H9 (cell line): ENCODE measurements around the gene PHF20. TPM values are rescaled to one million over a fixed set of nuclear protein-coding genes. Genes with fewer than 3 reads are reported as not detected.

Source experiments
- DNase-seq: peaks from one replicate; pipeline ENCODE4 v3.0.0-alpha.2; 2017
- H2AFZ ChIP-seq: one replicate; pipeline ENCODE4 v1.6.1; 2013; ENCODE audit warnings: mild to moderate bottlenecking, low read length, control low read depth, moderate library complexity
- H2AK5ac ChIP-seq: 2 replicates; pipeline ENCODE4 v1.6.1; 2013; ENCODE audit warnings: low read length, control low read depth, mixed read lengths; ENCODE audit not compliant: insufficient read length
- H2BK120ac ChIP-seq: one replicate; pipeline ENCODE4 v1.6.1; 2013; ENCODE audit warnings: low read depth, mild to moderate bottlenecking, low read length, control low read depth, inconsistent platforms; ENCODE audit not compliant: poor library complexity, severe bottlenecking
- H2BK12ac ChIP-seq: 2 replicates; pipeline ENCODE4 v1.6.1; 2013; ENCODE audit warnings: low read length, control low read depth, mixed read lengths, low read depth; ENCODE audit not compliant: insufficient read length
- H2BK15ac ChIP-seq: 2 replicates; pipeline ENCODE4 v1.6.1; 2013; ENCODE audit warnings: low read depth, low read length, control low read depth
- H2BK20ac ChIP-seq: one replicate; pipeline ENCODE4 v1.6.1; 2013; ENCODE audit warnings: low read depth, mild to moderate bottlenecking, low read length, control low read depth, inconsistent platforms; ENCODE audit not compliant: poor library complexity, severe bottlenecking
- H2BK5ac ChIP-seq: 2 replicates; pipeline ENCODE4 v1.6.1; 2013; ENCODE audit warnings: low read length, control low read depth, mixed read lengths; ENCODE audit not compliant: insufficient read length
- H3K14ac ChIP-seq: 2 replicates; pipeline ENCODE4 v1.6.1; 2013; ENCODE audit warnings: low read length, control low read depth; ENCODE audit not compliant: insufficient read depth
- H3K18ac ChIP-seq: 2 replicates; pipeline ENCODE4 v1.6.1; 2013; ENCODE audit warnings: low read depth, mild to moderate bottlenecking, mixed read lengths, low read length, control low read depth; ENCODE audit not compliant: insufficient read length
- H3K23ac ChIP-seq: 2 replicates; pipeline ENCODE4 v1.6.1; 2013; ENCODE audit warnings: low read length, control low read depth, mixed read lengths, low read depth; ENCODE audit not compliant: insufficient read length
- H3K23me2 ChIP-seq: 2 replicates; pipeline ENCODE4 v1.6.1; 2013; ENCODE audit warnings: low read depth, mild to moderate bottlenecking, mixed read lengths, low read length, control low read depth; ENCODE audit not compliant: insufficient read length, poor library complexity, severe bottlenecking
- H3K27ac ChIP-seq: 2 replicates; pipeline ENCODE4 v1.5.1; 2013; ENCODE audit warnings: low read length, control low read depth, mixed read lengths, low read depth; ENCODE audit not compliant: insufficient read length
- H3K27me3 ChIP-seq: 2 replicates; pipeline ENCODE4 v1.6.1; 2013; ENCODE audit warnings: low read length, control low read depth, inconsistent platforms; ENCODE audit not compliant: insufficient read depth
- H3K4ac ChIP-seq: 2 replicates; pipeline ENCODE4 v1.6.1; 2013; ENCODE audit warnings: low read depth, mild to moderate bottlenecking, control low read depth, inconsistent platforms, low read length, moderate library complexity
- H3K4me1 ChIP-seq: 2 replicates; pipeline ENCODE4 v1.6.1; 2013; ENCODE audit warnings: low read length, control low read depth, inconsistent platforms; ENCODE audit not compliant: insufficient read depth
- H3K4me2 ChIP-seq: 2 replicates; pipeline ENCODE4 v1.6.1; 2013; ENCODE audit warnings: low read length, control low read depth, mixed read lengths; ENCODE audit not compliant: insufficient read length, insufficient read depth
- H3K56ac ChIP-seq: 2 replicates; pipeline ENCODE4 v1.6.1; 2013; ENCODE audit warnings: low read depth, mild to moderate bottlenecking, mixed read lengths, low read length, control low read depth; ENCODE audit not compliant: insufficient read length
- H3K79me1 ChIP-seq: 2 replicates; pipeline ENCODE4 v1.6.1; 2013; ENCODE audit warnings: low read depth, mild to moderate bottlenecking, moderate library complexity, low read length, control low read depth, inconsistent platforms; ENCODE audit not compliant: insufficient read depth, poor library complexity, severe bottlenecking
- H3K79me2 ChIP-seq: 2 replicates; pipeline ENCODE4 v1.6.1; 2013; ENCODE audit warnings: low read length, control low read depth, inconsistent platforms; ENCODE audit not compliant: insufficient read depth
- H3K9ac ChIP-seq: 2 replicates; pipeline ENCODE4 v1.6.1; 2013; ENCODE audit warnings: low read length, control low read depth, mixed read lengths; ENCODE audit not compliant: insufficient read length; ENCODE audit errors: extremely low read depth
- H3K9me3 ChIP-seq: one replicate; pipeline ENCODE4 v1.6.1; 2013; ENCODE audit warnings: low read depth, low read length, inconsistent platforms; ENCODE audit not compliant: control insufficient read depth
- H3T11ph ChIP-seq: one replicate; pipeline ENCODE4 v1.6.1; 2013; ENCODE audit warnings: mild to moderate bottlenecking, low read length, control low read depth, inconsistent platforms
- H4K20me1 ChIP-seq: one replicate; pipeline ENCODE4 v1.6.1; 2013; ENCODE audit not compliant: control insufficient read depth, insufficient read length, insufficient read depth
- H4K5ac ChIP-seq: 2 replicates; pipeline ENCODE4 v1.6.1; 2013; ENCODE audit warnings: low read depth, mild to moderate bottlenecking, mixed read lengths, low read length, control low read depth; ENCODE audit not compliant: insufficient read length
- H4K8ac ChIP-seq: replicated peaks from 2 replicates; pipeline ENCODE4 v1.6.1; 2013; ENCODE audit warnings: low read length, control low read depth, mixed read lengths, low read depth; ENCODE audit not compliant: insufficient read length
- H4K91ac ChIP-seq: 2 replicates; pipeline ENCODE4 v1.6.1; 2013; ENCODE audit warnings: low read depth, mild to moderate bottlenecking, moderate library complexity, mixed read lengths, low read length, control low read depth; ENCODE audit not compliant: insufficient read length
- H3K27ac Mint-ChIP-seq, 3 experiments: 2 replicates in 2 of 3; 3 replicates in 1 of 3; pipeline ENCODE4 v1.8.0; 2020 to 2021; ENCODE audit warnings: mixed read lengths in 3 of 3, mild to moderate bottlenecking in 1 of 3, moderate library complexity in 1 of 3
- H3K27me3 Mint-ChIP-seq: 2 replicates; pipeline ENCODE4 v1.8.0; 2021; ENCODE audit warnings: low read depth, mild to moderate bottlenecking, moderate library complexity, mixed read lengths
- H3K36me3 Mint-ChIP-seq, 3 experiments: 2 replicates in 2 of 3; 3 replicates in 1 of 3; pipeline ENCODE4 v1.8.0; 2020 to 2021; ENCODE audit warnings: low read depth in 3 of 3, mixed read lengths in 3 of 3; ENCODE audit not compliant: insufficient read depth in 1 of 3
- H3K4me1 Mint-ChIP-seq, 2 experiments: 2 replicates each; pipeline ENCODE4 v1.8.0; 2020; ENCODE audit warnings: mixed read lengths in 2 of 2
- H3K4me3 Mint-ChIP-seq, 2 experiments: 2 replicates in 1 of 2; 3 replicates in 1 of 2; pipeline ENCODE4 v1.8.0; 2020 to 2021; ENCODE audit warnings: mild to moderate bottlenecking in 2 of 2, mixed read lengths in 2 of 2, moderate library complexity in 1 of 2
- H3K9me3 Mint-ChIP-seq, 2 experiments: 2 replicates in 1 of 2; 3 replicates in 1 of 2; pipeline ENCODE4 v1.8.0; 2020; ENCODE audit warnings: mild to moderate bottlenecking in 2 of 2, mixed read lengths in 2 of 2, moderate library complexity in 1 of 2
- WGBS: extraction: QIAGEN DNeasy Blood & Tissue Kit; methylation state at CpG from one replicate; pipeline ENCODE4 v1.1.7; 2013; ENCODE audit warnings: missing lambda C conversion rate, low lambda C conversion rate, mixed read lengths; ENCODE audit not compliant: insufficient read length; ENCODE audit errors: extremely low coverage; 5-methylcytosine and 5-hydroxymethylcytosine counted together
- total RNA-seq: library from RNA; stranded (reverse); gene quantifications from 2 replicates; pipeline ENCODE4 v1.2.1, GENCODE V29; 2021
- TF ChIP-seq, protein P1 (sequence below): fragments of 200-600 bp; sonication (generic); conservative IDR thresholded peaks from 3 replicates; pipeline ENCODE4 v1.8.0; 2021; ENCODE audit warnings: antibody characterized with exemption, mild to moderate bottlenecking

Gene PHF20
- total RNA-seq, 1 experiment from 2014 or later, result 50.3 TPM

DNA sequence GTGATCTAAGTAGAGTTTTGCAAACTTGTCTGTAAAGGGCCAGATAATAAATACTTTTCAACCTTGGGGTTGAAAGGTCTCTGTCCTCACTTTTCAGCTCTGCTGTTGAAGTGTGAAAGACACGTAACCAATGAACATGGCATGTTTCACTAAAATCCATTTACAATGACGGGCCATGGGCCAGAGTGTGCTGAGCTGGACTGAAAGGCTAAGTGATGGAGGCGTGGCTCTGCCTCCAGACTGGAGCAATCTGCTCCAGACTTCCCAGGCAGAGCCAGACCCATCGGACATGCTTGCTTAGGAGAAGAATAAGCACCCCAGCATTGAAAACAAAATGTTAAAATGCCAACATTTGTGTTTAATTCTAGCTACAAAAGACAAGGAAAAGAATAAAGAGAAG, 141.1 kb downstream of the PHF20 start:
- TF ChIP-seq, protein P1, sequence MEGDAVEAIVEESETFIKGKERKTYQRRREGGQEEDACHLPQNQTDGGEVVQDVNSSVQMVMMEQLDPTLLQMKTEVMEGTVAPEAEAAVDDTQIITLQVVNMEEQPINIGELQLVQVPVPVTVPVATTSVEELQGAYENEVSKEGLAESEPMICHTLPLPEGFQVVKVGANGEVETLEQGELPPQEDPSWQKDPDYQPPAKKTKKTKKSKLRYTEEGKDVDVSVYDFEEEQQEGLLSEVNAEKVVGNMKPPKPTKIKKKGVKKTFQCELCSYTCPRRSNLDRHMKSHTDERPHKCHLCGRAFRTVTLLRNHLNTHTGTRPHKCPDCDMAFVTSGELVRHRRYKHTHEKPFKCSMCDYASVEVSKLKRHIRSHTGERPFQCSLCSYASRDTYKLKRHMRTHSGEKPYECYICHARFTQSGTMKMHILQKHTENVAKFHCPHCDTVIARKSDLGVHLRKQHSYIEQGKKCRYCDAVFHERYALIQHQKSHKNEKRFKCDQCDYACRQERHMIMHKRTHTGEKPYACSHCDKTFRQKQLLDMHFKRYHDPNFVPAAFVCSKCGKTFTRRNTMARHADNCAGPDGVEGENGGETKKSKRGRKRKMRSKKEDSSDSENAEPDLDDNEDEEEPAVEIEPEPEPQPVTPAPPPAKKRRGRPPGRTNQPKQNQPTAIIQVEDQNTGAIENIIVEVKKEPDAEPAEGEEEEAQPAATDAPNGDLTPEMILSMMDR, result no peak
- no peak overlapping the region for H3K9ac ChIP-seq
- H2BK12ac ChIP-seq, result no peak overlapping the region
- H3K23ac ChIP-seq, result no peak overlapping the region
- no peak overlapping the region for H3K18ac ChIP-seq
- H3K4ac ChIP-seq, result no peak overlapping the region
- no peaks in the 10 kb centered on the region; the same call in 1 of the 2 replicates for H3K4me1 ChIP-seq
- DNase-seq, result no peak
- H2BK5ac ChIP-seq, result no peak overlapping the region
- no peaks in the 10 kb centered on the region for H3K79me2 ChIP-seq
- Mint-ChIP-seq H3K4me3 (no peak overlapping the region), H3K4me1 (peaks cover 6 to 14% of the 10 kb centered on the region in 2 experiments), H3K27ac (peak overlapping the region in 2 of 3 experiments; percentile 32 to 37; a peak in 2 of 7 replicates), H3K27me3 (no peaks in the 10 kb centered on the region), H3K36me3 (peaks cover 19 to 50% (median 39%) of the 10 kb centered on the region in 3 experiments), H3K9me3 (no peaks in the 10 kb centered on the region)
- no peaks in the 10 kb centered on the region for H3K9me3 ChIP-seq
- no peak overlapping the region for H3K14ac ChIP-seq
- no peaks in the 10 kb centered on the region for H4K20me1 ChIP-seq
- H2BK120ac ChIP-seq, result no peak overlapping the region
- H3K23me2 ChIP-seq, result no peaks in the 10 kb centered on the region
- no peak overlapping the region for H3K56ac ChIP-seq
- WGBS, result no CpG with 5 or more reads among the region's 4 CpGs
- no peak overlapping the region for H3K27ac ChIP-seq
- no peak overlapping the region for H4K91ac ChIP-seq
- no peak overlapping the region for H2AFZ ChIP-seq
- no peak overlapping the region for H3T11ph ChIP-seq
- no peak overlapping the region for H4K5ac ChIP-seq
- no peak overlapping the region for H3K4me2 ChIP-seq
- no peak overlapping the region for H2BK15ac ChIP-seq
- no peaks in the 10 kb centered on the region for H3K79me1 ChIP-seq
- no peaks in the 10 kb centered on the region for H3K27me3 ChIP-seq
- no peak overlapping the region for H2BK20ac ChIP-seq
- no peak overlapping the region for H4K8ac ChIP-seq
- no peak overlapping the region for H2AK5ac ChIP-seq
